CD14-positive monocyte (primary cell): ENCODE results near the gene RER1. TPM values are rescaled to one million over a fixed set of nuclear protein-coding genes. Genes with fewer than 3 reads are reported as not detected.

Experiments
- DNase-seq, 3 donors: peaks; one replicate each; pipeline ENCODE4 v3.0.0-alpha.2; 2011 to 2022
- H2AFZ ChIP-seq: 2 replicates; pipeline ENCODE4 v1.6.0; 2012; ENCODE audit warnings: mild to moderate bottlenecking, low read depth, low read length, inconsistent platforms; ENCODE audit not compliant: insufficient read depth, poor library complexity, severe bottlenecking
- H3K27ac ChIP-seq, 2 donors: 1 replicate in 1 of 2; 2 replicates in 1 of 2; pipeline ENCODE4 v1.5.1; 2012 to 2013; ENCODE audit warnings: low read length in 2 of 2, control low read depth in 1 of 2, inconsistent platforms in 1 of 2, low read depth in 1 of 2, mild to moderate bottlenecking in 1 of 2
- H3K27me3 ChIP-seq, 2 donors: one replicate each; pipeline versions ENCODE4 v1.6.0 to v1.6.1; 2011 to 2013; ENCODE audit warnings: low read length in 2 of 2; ENCODE audit not compliant: control insufficient read depth in 2 of 2, insufficient read depth in 2 of 2
- H3K36me3 ChIP-seq, 2 donors: replicated peaks in 1 of 2; 1 replicate in 1 of 2; 2 replicates in 1 of 2; pipeline versions ENCODE4 v1.5.1 to v1.6.1; 2012 to 2013; ENCODE audit warnings: low read length in 2 of 2, control low read depth in 1 of 2, inconsistent platforms in 1 of 2, mild to moderate bottlenecking in 1 of 2; ENCODE audit not compliant: insufficient read depth in 2 of 2, control insufficient read depth in 1 of 2
- H3K4me1 ChIP-seq, 2 donors: 1 replicate in 1 of 2; 2 replicates in 1 of 2; pipeline versions ENCODE4 v1.5.1 to v1.6.1; 2012 to 2013; ENCODE audit warnings: low read length in 2 of 2, control low read depth in 1 of 2, inconsistent platforms in 1 of 2, mild to moderate bottlenecking in 1 of 2, moderate library complexity in 1 of 2; ENCODE audit not compliant: insufficient read depth in 2 of 2, control insufficient read depth in 1 of 2
- H3K4me2 ChIP-seq: replicated peaks from 2 replicates; pipeline ENCODE3; 2012; ENCODE audit warnings: low read length, moderate library complexity, mild to moderate bottlenecking; ENCODE audit not compliant: poor library complexity, severe bottlenecking; ENCODE audit errors: extremely low read depth
- H3K4me3 ChIP-seq, 3 experiments: fragments of 200-600 bp in 1 of 3; sonication (generic) in 1 of 3; replicated peaks in 1 of 3; 1 replicate in 2 of 3; 2 replicates in 1 of 3; pipeline ENCODE4 v1.5.1; 2011 to 2013; ENCODE audit warnings: low read length in 3 of 3, mild to moderate bottlenecking in 3 of 3, control low read depth in 2 of 3, low read depth in 2 of 3, inconsistent platforms in 1 of 3, moderate library complexity in 1 of 3
- H3K79me2 ChIP-seq: 2 replicates; pipeline ENCODE4 v1.6.0; 2012; ENCODE audit warnings: mild to moderate bottlenecking, control low read depth, inconsistent platforms, low read length, moderate library complexity; ENCODE audit not compliant: insufficient read depth
- H3K9ac ChIP-seq: 2 replicates; pipeline ENCODE4 v1.6.0; 2017; ENCODE audit warnings: low read length, mild to moderate bottlenecking; ENCODE audit not compliant: insufficient read depth, poor library complexity, severe bottlenecking
- H3K9me3 ChIP-seq, 2 donors: replicated peaks in 1 of 2; 1 replicate in 1 of 2; 2 replicates in 1 of 2; pipeline versions ENCODE4 v1.5.1 to v1.6.1; 2012 to 2013; ENCODE audit warnings: low read length in 2 of 2, control low read depth in 1 of 2; ENCODE audit not compliant: control insufficient read depth in 1 of 2, insufficient read depth in 1 of 2
- H4K20me1 ChIP-seq: 2 replicates; pipeline ENCODE4 v1.6.0; 2012; ENCODE audit warnings: mild to moderate bottlenecking, low read length, control low read depth, moderate library complexity; ENCODE audit not compliant: insufficient read depth
- H3K27ac Mint-ChIP-seq, 7 donors: one replicate each; pipeline ENCODE4 v1.8.0; 2020; ENCODE audit warnings: mild to moderate bottlenecking in 7 of 7, mixed read lengths in 7 of 7, moderate library complexity in 6 of 7, inconsistent platforms in 2 of 7
- H3K27me3 Mint-ChIP-seq, 3 donors: one replicate each; pipeline ENCODE4 v1.8.0; 2021 to 2022; ENCODE audit warnings: low read depth in 3 of 3, mild to moderate bottlenecking in 3 of 3, mixed read lengths in 3 of 3, moderate library complexity in 3 of 3, inconsistent platforms in 1 of 3
- H3K36me3 Mint-ChIP-seq, 2 donors: one replicate each; pipeline ENCODE4 v1.8.0; 2020; ENCODE audit warnings: mixed read lengths in 2 of 2, inconsistent platforms in 1 of 2, mild to moderate bottlenecking in 1 of 2
- H3K4me1 Mint-ChIP-seq: one replicate; pipeline ENCODE4 v1.8.0; 2020; ENCODE audit warnings: mild to moderate bottlenecking, mixed read lengths
- H3K4me3 Mint-ChIP-seq, 2 donors: one replicate each; pipeline ENCODE4 v1.8.0; 2020; ENCODE audit warnings: mild to moderate bottlenecking in 2 of 2, mixed read lengths in 2 of 2, moderate library complexity in 1 of 2
- H3K9me3 Mint-ChIP-seq, 7 donors: one replicate each; pipeline ENCODE4 v1.8.0; 2020 to 2022; ENCODE audit warnings: mixed read lengths in 7 of 7, mild to moderate bottlenecking in 6 of 7, moderate library complexity in 6 of 7, inconsistent platforms in 2 of 7
- CTCF ChIP-seq: fragments of 200-600 bp; IDR thresholded peaks from one replicate; pipeline ENCODE4 v1.8.0; 2022; ENCODE audit warnings: antibody characterized with exemption, mild to moderate bottlenecking
- WGBS: methylation state at CpG from one replicate; pipeline ENCODE4 v1.1.5; 2013; ENCODE audit warnings: missing lambda C conversion rate; ENCODE audit not compliant: insufficient coverage; 5-methylcytosine and 5-hydroxymethylcytosine counted together
- intact Hi-C, 2 donors: fragments of 100-400 bp; cut with micrococcal nuclease; formaldehyde crosslinking; loops; one replicate each; pipeline versions ENCODE4 v1.15.0 to v1.15.1; 2023
- polyA plus RNA-seq, 3 donors: library from polyadenylated mRNA; depleted of rRNA in 1 of 3; unstranded in 2 of 3; stranded (reverse) in 1 of 3; fragments of 300-500 nt in 2 of 3; fragments of >200 nt in 1 of 3; fragmentation: Illumina TruSeq in 2 of 3; gene quantifications; 1 replicate in 2 of 3; 2 replicates in 1 of 3; pipeline ENCODE4 v1.2.3, GENCODE V29; 2012 to 2021

The RER1 gene
- polyA plus RNA-seq, 3 donors = 98.3 to 235 (median 193) TPM

- Histone ChIP-seq H3K27ac (no peak overlapping the region), H4K20me1 (no peaks in the 10 kb centered on the region), H3K4me3 (no peak overlapping the region), H3K36me3 (no peaks in the 10 kb centered on the region), H3K9me3 (no peaks in the 10 kb centered on the region), H3K79me2 (no peaks in the 10 kb centered on the region), H3K4me2 (no peak overlapping the region), H2AFZ (no peak overlapping the region), H3K4me1 (no peaks in the 10 kb centered on the region), H3K27me3 (no peaks in the 10 kb centered on the region), H3K9ac (no peak overlapping the region)
- intact Hi-C loops = no loop called here
- Mint-ChIP-seq H3K27me3 (peaks cover 2 to 7% (median 5%) of the 10 kb centered on the region in 3 donors), H3K4me1 (no peaks in the 10 kb centered on the region), H3K27ac (no peak overlapping the region), H3K36me3 (no peaks in the 10 kb centered on the region), H3K9me3 (peaks cover 0 to 1% (median 0%) of the 10 kb centered on the region in 7 donors), H3K4me3 (no peak overlapping the region)
- no peak for DNase-seq
- whole genome bisulfite sequencing = 91% methylated on average over 38 of the region's 59 CpGs
- TF ChIP-seq CTCF = no peak
These were observed 43.0 kb upstream of the RER1 start for GRCh38 chr1:2348346-2349325.

GRCh38 chr1:2349806-2350205 lies 41.8 kb upstream of the RER1 start:
- Histone ChIP-seq H3K9ac (no peak overlapping the region), H3K4me1 (no peaks in the 10 kb centered on the region), H3K27ac (no peak overlapping the region), H3K36me3 (no peaks in the 10 kb centered on the region), H2AFZ (no peak overlapping the region), H3K27me3 (no peaks in the 10 kb centered on the region), H3K4me2 (no peak overlapping the region), H3K4me3 (no peak overlapping the region), H4K20me1 (no peaks in the 10 kb centered on the region), H3K79me2 (no peaks in the 10 kb centered on the region), H3K9me3 (no peaks in the 10 kb centered on the region)
- no peak for DNase-seq
- H3K4me1 Mint-ChIP-seq = no peaks in the 10 kb centered on the region
- intact Hi-C loops = no loop called here
- 93% methylated on average over 8 of the region's 9 CpGs for whole genome bisulfite sequencing
- no peak overlapping the region for H3K27ac Mint-ChIP-seq
- H3K9me3 Mint-ChIP-seq = peaks cover 0 to 2% (median 0%) of the 10 kb centered on the region in 7 donors
- peaks cover 2 to 7% (median 5%) of the 10 kb centered on the region in 3 donors for H3K27me3 Mint-ChIP-seq
- TF ChIP-seq CTCF = no peak
- H3K4me3 Mint-ChIP-seq = no peak overlapping the region
- no peaks in the 10 kb centered on the region for H3K36me3 Mint-ChIP-seq
